GM19043 (cell line): ENCODE data around the gene IL18BP.

Source experiments
- ATAC-seq: cut with Tn5 transposase; IDR thresholded peaks from one replicate; pipeline ENCODE4 v1.9.1; 2021; ENCODE audit warnings: low read depth; ENCODE audit not compliant: unreplicated experiment

The IL18BP gene

GRCh38 chr11:71996517-71996916 is 2.2 kb upstream of the IL18BP start:
- ATAC-seq: no peak

GRCh38 chr11:71996946-71997345 is 1.8 kb upstream of the IL18BP start:
- no peak for ATAC-seq

- no peak for ATAC-seq
These were observed 1.1 kb upstream of the IL18BP start for GRCh38 chr11:71997594-71997993.

GRCh38 chr11:71998061-71998460 is 648 bp upstream of the IL18BP start:
- no peak for ATAC-seq

- no peak for ATAC-seq
These were observed 653 bp downstream of the IL18BP start for GRCh38 chr11:71999362-71999761.

GRCh38 chr11:71999798-72000197 is 1.1 kb downstream of the IL18BP start:
- no peak for ATAC-seq

- ATAC-seq: no peak
These were observed 1.6 kb downstream of the IL18BP start for GRCh38 chr11:72000202-72000867.

- no peak for ATAC-seq
These were observed 2.6 kb downstream of the IL18BP start for GRCh38 chr11:72001285-72001684.

- ATAC-seq: no peak
These were observed 3.3 kb downstream of the IL18BP start for GRCh38 chr11:72001834-72002591.

GRCh38 chr11:72002841-72003775 is 4.4 kb downstream of the IL18BP start:
- ATAC-seq: no peak

GRCh38 chr11:72003776-72004171 is 5.1 kb downstream of the IL18BP start:
- no peak for ATAC-seq

- ATAC-seq: no peak
These were observed 6.0 kb downstream of the IL18BP start for GRCh38 chr11:72004515-72005346.

GRCh38 chr11:72005347-72006260 is 6.9 kb downstream of the IL18BP start:
- no peak for ATAC-seq

- no peak for ATAC-seq
These were observed 7.8 kb downstream of the IL18BP start for GRCh38 chr11:72006309-72007088.

- ATAC-seq: no peak
These were observed 8.4 kb downstream of the IL18BP start for GRCh38 chr11:72007089-72007476.

- ATAC-seq: no peak
These were observed 8.9 kb downstream of the IL18BP start for GRCh38 chr11:72007587-72007986.

GRCh38 chr11:72008728-72009127 is 10.0 kb downstream of the IL18BP start:
- ATAC-seq: no peak

- no peak for ATAC-seq
These were observed 10.4 kb downstream of the IL18BP start for GRCh38 chr11:72009156-72009555.
